ENCODE data around the gene PLXNB3. TPM values are rescaled to one million over a fixed set of nuclear protein-coding genes. Genes with fewer than 3 reads are reported as not detected.
A peak's percentile ranks its signal among the peaks of the same experiment; 100 is the strongest.
"Not testable (repeated sequence)": the region's sequence is repeated elsewhere in the genome, so short reads cannot be mapped to it uniquely, and the experiment has no call there.

Gene PLXNB3
- total RNA-seq, 1 donor from 2014 or later, result 73.1 TPM

DNA sequence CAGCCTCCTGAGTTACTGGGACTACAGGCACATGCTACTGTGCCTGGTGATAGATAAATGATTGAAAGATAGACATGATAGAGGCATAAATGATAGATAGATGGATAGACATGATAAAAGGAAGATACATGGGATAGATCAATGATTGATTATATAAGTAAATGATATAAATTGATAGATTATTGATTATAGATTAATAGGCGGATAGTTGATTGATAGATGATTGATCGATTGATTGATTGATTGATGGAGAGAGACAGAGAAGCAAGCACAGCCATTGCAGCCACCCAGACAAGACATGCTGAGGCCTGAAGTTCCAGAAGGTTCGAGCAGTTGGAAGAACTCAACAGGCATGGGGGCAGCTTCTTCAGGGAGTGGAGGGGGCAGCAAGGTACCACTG, 17.7 kb upstream of the PLXNB3 start:
- intact Hi-C loops (cut with DNase I), result no loop called here
- no peak for ATAC-seq
- no peak for DNase-seq (ENCODE audit: low spot score)

DNA sequence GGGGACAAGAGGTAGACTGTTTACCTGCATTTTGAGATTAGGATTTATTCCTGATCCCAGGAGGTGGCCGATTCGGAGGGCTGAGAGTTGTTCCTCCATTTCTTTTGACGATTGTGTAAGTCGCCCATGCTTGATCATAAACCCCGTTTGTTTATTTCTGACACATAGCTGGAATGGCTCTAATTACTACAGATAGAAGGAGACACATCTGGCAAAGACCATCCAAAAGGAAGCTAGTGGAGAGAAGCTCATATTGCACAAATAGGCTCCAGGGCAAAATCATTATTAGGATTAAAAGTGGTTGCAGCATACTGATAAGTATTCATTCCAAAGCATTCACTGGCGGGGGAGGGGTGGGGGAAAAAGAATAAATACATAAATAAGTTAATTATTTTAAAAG, 17.1 kb upstream of the PLXNB3 start:
- intact Hi-C loops (cut with DNase I); ATAC-seq; DNase-seq (ENCODE audit: low spot score): not testable (repeated sequence)

- not testable (repeated sequence) for ATAC-seq; DNase-seq (ENCODE audit: low spot score)
Measured at GRCh38 chrX:153749017-153749416, 15.0 kb upstream of the PLXNB3 start.

DNA sequence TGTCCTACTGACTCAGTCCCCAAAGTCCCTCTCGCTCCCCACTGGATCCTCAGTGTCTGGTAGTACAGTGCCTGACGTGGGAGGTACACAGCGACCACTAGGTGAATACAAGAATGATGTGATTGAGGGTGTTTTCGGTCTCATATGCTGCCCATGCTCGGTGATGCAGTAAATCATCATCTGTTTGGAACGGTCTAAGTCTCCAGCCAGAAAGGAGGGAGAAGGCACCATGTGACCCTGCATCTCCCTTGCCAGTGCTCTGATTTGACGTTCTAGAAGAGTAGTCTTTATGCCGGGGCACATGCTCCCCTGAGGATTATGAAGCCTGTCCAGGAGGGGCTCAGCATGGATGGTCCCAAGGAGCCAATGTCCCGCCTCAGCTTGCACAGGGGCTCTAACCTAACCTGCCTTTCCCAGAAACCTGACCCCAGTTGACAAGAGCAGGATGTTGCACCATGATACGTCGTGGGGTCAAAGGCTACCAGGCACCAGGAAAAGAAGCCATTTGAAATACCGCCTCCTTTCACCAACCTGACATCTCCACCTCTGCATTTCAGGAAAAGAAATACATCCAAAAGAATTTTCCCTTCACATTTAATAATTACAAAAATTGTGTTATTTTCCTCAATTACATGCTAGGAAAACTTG, 13.8 kb upstream of the PLXNB3 start:
- ATAC-seq, result no peak
- no peak for DNase-seq (ENCODE audit: low spot score)
- intact Hi-C loops (cut with DNase I), result no loop called here

More at GRCh38 chrX:153749017-153749416, 15.0 kb upstream of the PLXNB3 start:
- intact Hi-C loops (cut with DNase I), result not testable (repeated sequence)

GRCh38 chrX:153755136-153755535, 8.9 kb upstream of the PLXNB3 start:
- DNase-seq (ENCODE audit: low spot score) (no peak), ATAC-seq (no peak)
- intact Hi-C loops (cut with DNase I), result no loop called here

GRCh38 chrX:153761863-153762262, 2.2 kb upstream of the PLXNB3 start:
- no peak for ATAC-seq
- intact Hi-C loops (cut with DNase I), result no loop called here
- DNase-seq (ENCODE audit: low spot score), result peak; percentile 45

DNA sequence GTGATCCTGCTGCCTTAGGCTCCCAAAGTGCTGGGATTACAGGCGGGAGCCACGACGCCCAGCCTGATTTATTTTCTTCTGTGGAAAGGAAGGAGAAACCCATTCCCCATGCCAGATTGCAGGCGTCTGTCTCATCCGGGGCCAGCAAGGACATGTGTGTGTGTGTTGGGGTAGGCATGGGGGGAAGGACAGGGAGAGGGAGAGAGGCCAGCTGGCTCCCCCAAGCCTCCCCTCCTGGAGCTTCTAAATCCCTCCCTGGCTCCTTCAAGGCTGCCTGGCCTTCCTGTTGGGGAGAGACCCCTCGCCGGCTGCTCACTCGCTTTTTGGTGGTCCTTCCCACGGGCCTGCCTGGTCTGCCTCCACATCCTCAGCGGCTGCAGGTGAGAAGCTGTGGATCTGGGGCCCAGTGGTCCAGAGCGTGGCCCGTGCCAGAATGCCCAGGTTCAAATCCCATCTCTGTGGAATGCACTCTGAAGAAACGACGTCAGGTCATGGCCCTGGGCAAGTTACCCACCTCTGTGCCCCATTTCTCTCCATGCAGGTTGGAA, 1.3 kb upstream of the PLXNB3 start:
- intact Hi-C loops (cut with DNase I), result no loop called here
- ATAC-seq (no peak), DNase-seq (ENCODE audit: low spot score) (peak; percentile 51)

DNA sequence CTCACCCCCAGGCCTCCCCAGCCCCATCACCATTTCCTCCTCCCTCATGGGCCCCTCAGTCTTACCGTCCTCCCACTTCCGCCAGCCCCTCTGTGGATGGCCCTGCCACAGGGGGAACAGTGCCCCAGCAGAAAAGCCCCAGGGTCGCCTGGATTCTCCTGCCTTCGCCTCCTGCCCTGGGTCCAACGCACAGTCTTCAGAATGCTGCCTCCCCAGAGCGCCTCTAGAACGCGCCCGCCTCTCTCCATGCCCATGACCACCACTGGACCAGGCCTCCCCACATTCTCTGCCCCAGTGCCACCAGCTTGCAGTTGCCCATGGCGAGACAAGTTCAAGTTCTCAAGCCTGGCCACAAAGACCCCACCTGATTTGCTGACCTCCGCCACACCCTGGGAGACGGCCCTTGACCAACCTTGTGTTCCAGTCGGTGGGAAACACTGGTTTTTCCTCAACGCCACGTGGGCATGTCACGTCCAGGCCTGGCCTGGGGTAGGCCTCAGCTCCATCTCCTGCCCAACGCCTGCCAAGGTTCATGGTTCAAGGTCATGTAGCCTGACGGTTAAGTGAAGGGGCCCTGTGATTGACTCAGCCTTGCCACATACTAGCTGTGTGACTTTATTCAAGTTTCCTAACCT, 634 bp upstream of the PLXNB3 start:
- intact Hi-C loops (cut with DNase I), result no loop called here
- ATAC-seq (no peak), DNase-seq (ENCODE audit: low spot score) (peak; percentile 60)

DNA sequence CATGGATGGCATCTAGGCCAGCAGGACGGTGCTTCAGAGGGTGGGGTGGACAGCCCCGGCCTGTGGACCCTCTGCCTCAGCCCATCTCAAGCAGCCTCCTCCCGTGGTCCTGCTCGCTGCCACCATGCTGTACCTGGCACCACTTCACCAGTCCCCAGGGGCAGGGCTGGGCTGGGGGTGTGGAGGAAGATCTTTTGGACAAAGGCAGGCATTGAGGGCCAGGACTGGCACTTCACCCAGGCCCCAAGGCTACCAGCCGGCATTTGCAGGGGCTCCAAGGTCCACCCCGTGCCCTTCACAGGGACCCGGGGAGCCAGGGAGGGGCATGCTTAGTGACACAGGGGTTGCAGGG, 713 bp downstream of the PLXNB3 start:
- DNase-seq (ENCODE audit: low spot score), result no peak

DNA sequence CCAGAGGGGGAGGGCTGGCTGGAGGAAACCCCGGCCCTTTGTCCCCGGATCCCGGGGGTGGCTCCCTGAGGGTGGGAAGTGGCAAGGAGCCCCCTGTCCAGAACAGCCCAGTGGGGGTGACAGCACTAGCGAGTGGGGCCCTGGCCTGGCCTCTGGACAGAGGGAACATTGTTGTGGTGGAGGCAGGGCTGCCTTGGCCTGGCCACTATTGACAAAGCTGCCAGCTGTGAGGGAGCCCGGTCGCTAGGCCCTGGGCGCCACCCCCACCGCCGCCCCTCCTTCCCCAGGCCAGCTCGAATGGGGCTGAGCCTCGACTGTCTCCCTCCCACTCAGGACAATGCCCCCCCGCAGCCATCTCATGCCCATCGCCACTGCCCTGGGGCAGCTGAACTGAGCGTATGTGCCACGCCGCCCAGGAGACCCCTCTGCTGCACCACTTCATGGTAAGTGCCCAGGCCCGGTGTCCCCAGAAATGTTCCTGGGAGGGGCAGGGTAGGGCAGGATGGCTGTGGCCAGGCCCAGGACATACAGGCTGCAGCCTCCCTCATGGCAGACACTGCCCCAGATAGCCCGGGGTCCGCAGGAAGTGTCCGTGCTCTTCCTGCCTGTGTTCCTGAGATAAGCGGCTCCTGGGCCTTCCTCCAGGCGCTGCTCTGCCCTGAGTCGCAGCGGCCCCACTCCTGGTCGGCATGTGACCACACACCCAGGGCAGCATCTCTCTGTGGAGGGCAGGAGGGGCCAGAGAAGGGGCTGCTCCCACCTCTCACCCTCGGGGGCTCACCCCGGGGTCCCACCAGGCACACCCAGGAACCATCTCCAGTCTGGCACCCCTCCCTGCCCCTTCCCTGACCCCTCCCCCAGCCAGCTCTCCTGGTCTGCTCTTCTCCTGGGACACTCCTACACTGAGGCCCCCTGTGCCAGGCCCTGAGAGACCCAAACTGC, 1.4 kb downstream of the PLXNB3 start:
- peak; percentile 77 for DNase-seq (ENCODE audit: low spot score)
- intact Hi-C loops (cut with DNase I), result loop anchor here (5.0 kb wide), 1 partner anchor 187 kb away; no protein-coding TSS in a partner anchor
- peak; percentile 75 for ATAC-seq

More for the DNA sequence above, 713 bp downstream of the PLXNB3 start:
- intact Hi-C loops (cut with DNase I), result loop anchor here (5.0 kb wide), 1 partner anchor 188 kb away; no protein-coding TSS in a partner anchor
- ATAC-seq, result no peak

DNA sequence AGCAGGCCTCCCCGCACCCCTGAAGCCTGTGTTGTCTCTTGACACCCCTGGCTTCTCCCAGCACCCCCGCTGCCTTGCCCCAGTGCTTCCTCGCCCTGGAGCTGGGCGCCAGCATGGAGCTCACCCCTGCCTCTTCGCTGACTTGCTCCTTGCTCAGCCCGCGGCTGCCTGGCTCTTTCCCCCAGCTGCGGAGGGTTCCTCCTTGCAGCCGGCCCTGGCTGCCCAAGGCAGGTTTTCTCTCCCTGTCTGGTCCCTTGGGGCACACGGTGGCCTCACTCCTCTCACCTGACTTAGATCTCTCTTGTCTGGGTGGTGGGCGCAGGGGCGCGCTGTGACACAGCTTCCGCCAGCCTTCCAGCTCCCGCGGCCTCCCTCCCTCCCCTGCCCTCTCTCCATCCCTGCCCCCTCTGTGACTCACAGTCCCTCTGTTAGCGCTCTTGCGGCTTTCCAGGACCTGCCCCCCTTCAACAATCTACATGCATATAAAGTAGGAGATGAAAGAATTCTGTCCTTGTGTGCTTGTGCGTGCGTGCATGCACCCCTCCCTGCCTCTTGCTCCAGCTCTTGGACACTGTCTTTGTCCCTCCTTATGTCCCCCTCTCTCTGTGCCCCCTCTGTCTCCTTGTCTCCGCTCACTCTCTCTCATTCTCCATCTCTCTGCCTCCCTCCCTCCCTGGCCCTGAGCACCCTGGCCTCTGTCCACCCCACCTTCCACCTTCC, 2.2 kb downstream of the PLXNB3 start:
- DNase-seq (ENCODE audit: low spot score), result peak; percentile 61
- peak; percentile 26 for ATAC-seq
- intact Hi-C loops (cut with DNase I), result loop anchor here (5.0 kb wide), 1 partner anchor 186 kb away; no protein-coding TSS in a partner anchor

- ATAC-seq (no peak), DNase-seq (ENCODE audit: low spot score) (peak; percentile 61)
- intact Hi-C loops (cut with DNase I), result loop anchor here (5.0 kb wide), 1 partner anchor 185 kb away; no protein-coding TSS in a partner anchor
Measured at GRCh38 chrX:153766871-153767673, 3.0 kb downstream of the PLXNB3 start.

- peak; percentile 54 for DNase-seq (ENCODE audit: low spot score)
- intact Hi-C loops (cut with DNase I), result loop anchor here (5.0 kb wide), 1 partner anchor 185 kb away; no protein-coding TSS in a partner anchor
Measured at GRCh38 chrX:153767674-153768055, 3.6 kb downstream of the PLXNB3 start.

GRCh38 chrX:153768311-153769157, 4.5 kb downstream of the PLXNB3 start:
- ATAC-seq (no peak), DNase-seq (ENCODE audit: low spot score) (peak; percentile 53)
- intact Hi-C loops (cut with DNase I), result loop anchor here (5.0 kb wide), 1 partner anchor 184 kb away; no protein-coding TSS in a partner anchor

More at GRCh38 chrX:153767674-153768055, 3.6 kb downstream of the PLXNB3 start:
- ATAC-seq, result no peak

- intact Hi-C loops (cut with DNase I), result loop anchor here (5.0 kb wide), 1 partner anchor 183 kb away; no protein-coding TSS in a partner anchor
- ATAC-seq (no peak), DNase-seq (ENCODE audit: low spot score) (peak; percentile 54)
Measured at GRCh38 chrX:153769158-153769864, 5.3 kb downstream of the PLXNB3 start.
